ENCODE data around the gene ITFG1.
"Not testable (repeated sequence)": the region's sequence is repeated elsewhere in the genome, so short reads cannot be mapped to it uniquely, and the experiment has no call there.

ITFG1 gene

GRCh38 chr16:47473004-47473403 is 12.1 kb upstream of the ITFG1 start:
- not testable (repeated sequence) for DNase-seq (ENCODE audit: low read depth)

GRCh38 chr16:47470810-47471209 is 9.9 kb upstream of the ITFG1 start:
- no peak for DNase-seq (ENCODE audit: low read depth)

- no peak for DNase-seq (ENCODE audit: low read depth)
These were observed 9.3 kb upstream of the ITFG1 start for GRCh38 chr16:47470211-47470610.

GRCh38 chr16:47469227-47469626 is 8.4 kb upstream of the ITFG1 start:
- no peak for DNase-seq (ENCODE audit: low read depth)

- not testable (repeated sequence) for DNase-seq (ENCODE audit: low read depth)
These were observed 7.3 kb upstream of the ITFG1 start for GRCh38 chr16:47468070-47468689.

GRCh38 chr16:47467501-47467900 is 6.6 kb upstream of the ITFG1 start:
- DNase-seq (ENCODE audit: low read depth): no peak

GRCh38 chr16:47465919-47466630 is 5.2 kb upstream of the ITFG1 start:
- no peak for DNase-seq (ENCODE audit: low read depth)

GRCh38 chr16:47463771-47464624 is 3.1 kb upstream of the ITFG1 start:
- DNase-seq (ENCODE audit: low read depth): no peak

GRCh38 chr16:47461598-47462266 is 869 bp upstream of the ITFG1 start:
- DNase-seq (ENCODE audit: low read depth): no peak

- no peak for DNase-seq (ENCODE audit: low read depth)
These were observed 528 bp downstream of the ITFG1 start for GRCh38 chr16:47460359-47460710.

GRCh38 chr16:47459603-47460002 is 1.3 kb downstream of the ITFG1 start:
- no peak for DNase-seq (ENCODE audit: low read depth)

- DNase-seq (ENCODE audit: low read depth): no peak
These were observed 2.5 kb downstream of the ITFG1 start for GRCh38 chr16:47458331-47458730.

GRCh38 chr16:47449788-47450187 is 11.1 kb downstream of the ITFG1 start:
- DNase-seq (ENCODE audit: low read depth): no peak

GRCh38 chr16:47448830-47449575 is 11.9 kb downstream of the ITFG1 start:
- DNase-seq (ENCODE audit: low read depth): no peak

- DNase-seq (ENCODE audit: low read depth): no peak
These were observed 14.4 kb downstream of the ITFG1 start for GRCh38 chr16:47446431-47446830.

- not testable (repeated sequence) for DNase-seq (ENCODE audit: low read depth)
These were observed 18.0 kb downstream of the ITFG1 start for GRCh38 chr16:47442884-47443283.

- DNase-seq (ENCODE audit: low read depth): not testable (repeated sequence)
These were observed 20.8 kb downstream of the ITFG1 start for GRCh38 chr16:47440066-47440465.

GRCh38 chr16:47434274-47434673 is 26.6 kb downstream of the ITFG1 start:
- DNase-seq (ENCODE audit: low read depth): not testable (repeated sequence)

GRCh38 chr16:47431960-47432359 is 28.9 kb downstream of the ITFG1 start:
- DNase-seq (ENCODE audit: low read depth): no peak

- no peak for DNase-seq (ENCODE audit: low read depth)
These were observed 34.1 kb downstream of the ITFG1 start for GRCh38 chr16:47426806-47427205.

GRCh38 chr16:47424846-47425245 is 36.0 kb downstream of the ITFG1 start:
- no peak for DNase-seq (ENCODE audit: low read depth)

- no peak for DNase-seq (ENCODE audit: low read depth)
These were observed 44.0 kb downstream of the ITFG1 start for GRCh38 chr16:47416869-47417268.
